Measurements from ENCODE around the gene KMT2E.

DNA sequence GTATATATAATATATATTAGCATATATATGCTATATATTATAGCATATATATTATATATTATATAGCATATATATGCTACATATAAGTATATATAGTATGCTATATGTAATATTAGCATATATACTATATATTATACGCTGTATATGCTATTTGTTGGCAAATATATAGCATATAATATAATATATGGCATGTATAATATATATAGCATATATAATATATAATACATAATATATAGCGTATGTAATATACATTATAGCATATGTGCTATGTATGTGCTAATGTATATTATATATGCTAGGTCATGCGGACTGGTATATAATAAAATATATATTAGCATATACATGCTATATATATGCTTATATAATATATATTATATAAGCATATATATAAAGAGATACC, 72.8 kb downstream of the KMT2E start:
- TF ChIP-seq, protein P1, sequence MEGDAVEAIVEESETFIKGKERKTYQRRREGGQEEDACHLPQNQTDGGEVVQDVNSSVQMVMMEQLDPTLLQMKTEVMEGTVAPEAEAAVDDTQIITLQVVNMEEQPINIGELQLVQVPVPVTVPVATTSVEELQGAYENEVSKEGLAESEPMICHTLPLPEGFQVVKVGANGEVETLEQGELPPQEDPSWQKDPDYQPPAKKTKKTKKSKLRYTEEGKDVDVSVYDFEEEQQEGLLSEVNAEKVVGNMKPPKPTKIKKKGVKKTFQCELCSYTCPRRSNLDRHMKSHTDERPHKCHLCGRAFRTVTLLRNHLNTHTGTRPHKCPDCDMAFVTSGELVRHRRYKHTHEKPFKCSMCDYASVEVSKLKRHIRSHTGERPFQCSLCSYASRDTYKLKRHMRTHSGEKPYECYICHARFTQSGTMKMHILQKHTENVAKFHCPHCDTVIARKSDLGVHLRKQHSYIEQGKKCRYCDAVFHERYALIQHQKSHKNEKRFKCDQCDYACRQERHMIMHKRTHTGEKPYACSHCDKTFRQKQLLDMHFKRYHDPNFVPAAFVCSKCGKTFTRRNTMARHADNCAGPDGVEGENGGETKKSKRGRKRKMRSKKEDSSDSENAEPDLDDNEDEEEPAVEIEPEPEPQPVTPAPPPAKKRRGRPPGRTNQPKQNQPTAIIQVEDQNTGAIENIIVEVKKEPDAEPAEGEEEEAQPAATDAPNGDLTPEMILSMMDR (IDR thresholded peaks at IDR 0.05), result no peak
- TF ChIP-seq ZFX (IDR thresholded peaks at IDR 0.05; ENCODE audit: borderline replicate concordance), result no peak
